Measurements from ENCODE around the gene BTBD2.

The BTBD2 gene

DNA sequence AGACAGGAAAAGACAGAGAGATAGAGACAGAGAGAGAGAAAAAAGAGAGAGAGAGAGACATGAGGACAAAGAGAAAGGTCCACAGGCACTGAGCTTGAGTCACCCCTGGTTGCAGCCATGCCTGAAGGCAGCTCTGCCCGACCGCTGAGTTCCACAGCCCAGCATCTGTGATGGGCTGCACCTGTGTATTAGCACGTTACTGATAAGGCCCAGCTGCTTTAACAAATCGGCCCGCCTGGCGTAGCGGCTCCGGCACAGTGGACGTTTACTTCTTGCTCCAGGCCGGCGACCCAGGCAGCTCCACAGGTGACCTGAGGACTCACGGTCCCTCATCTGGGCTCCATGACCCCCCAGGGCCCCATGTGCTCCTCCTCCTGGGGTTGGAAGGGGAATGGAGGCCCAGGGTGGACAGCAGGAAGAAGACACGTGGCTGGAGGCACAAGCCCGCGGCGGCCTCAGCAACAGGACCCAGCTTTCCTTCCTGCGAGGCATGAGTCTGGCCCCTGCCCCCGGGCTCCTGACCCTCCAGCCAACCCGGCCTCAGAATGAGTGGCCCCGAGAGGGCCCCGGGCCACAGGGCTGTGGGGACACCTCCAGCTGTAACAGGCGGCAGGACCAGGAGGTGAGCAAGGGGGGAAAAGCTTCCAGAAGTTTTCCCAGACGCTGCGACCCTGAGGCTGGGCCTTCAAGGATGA is 78.5 kb downstream of the BTBD2 start:
- Histone ChIP-seq H3K9me3 (ENCODE audit: control insufficient read depth, insufficient read depth, low read length) (no peaks in the 10 kb centered on the region), H3K9ac (ENCODE audit: low read depth, low read length) (no peak overlapping the region), H3K36me3 (ENCODE audit: insufficient read depth, low read length) (no peaks in the 10 kb centered on the region), H3K4me1 (ENCODE audit: insufficient read depth, low read length) (no peaks in the 10 kb centered on the region)

DNA sequence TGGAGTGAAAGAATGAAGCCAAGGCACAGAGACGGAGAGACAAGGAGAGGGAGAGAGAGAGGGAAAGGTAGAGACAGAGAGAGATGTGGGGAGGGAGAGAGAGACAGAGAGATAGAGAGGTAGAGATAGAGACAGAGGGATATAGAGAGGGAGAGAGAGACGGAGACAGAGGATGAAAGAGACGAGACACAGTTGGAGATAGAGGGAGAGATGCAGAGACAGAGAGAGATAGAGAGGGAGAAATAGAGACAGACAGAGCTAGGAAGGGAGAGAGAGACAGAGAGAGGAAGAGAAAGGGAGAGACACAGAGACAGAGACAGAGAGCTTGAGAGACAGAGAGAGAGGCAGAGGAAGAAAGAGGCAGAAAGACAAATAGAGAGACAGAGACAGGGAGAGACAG is 79.1 kb downstream of the BTBD2 start:
- Histone ChIP-seq H3K9me3 (ENCODE audit: control insufficient read depth, insufficient read depth, low read length) (no peaks in the 10 kb centered on the region), H3K4me1 (ENCODE audit: insufficient read depth, low read length) (no peaks in the 10 kb centered on the region), H3K9ac (ENCODE audit: low read depth, low read length) (no peak overlapping the region), H3K36me3 (ENCODE audit: insufficient read depth, low read length) (no peaks in the 10 kb centered on the region)

DNA sequence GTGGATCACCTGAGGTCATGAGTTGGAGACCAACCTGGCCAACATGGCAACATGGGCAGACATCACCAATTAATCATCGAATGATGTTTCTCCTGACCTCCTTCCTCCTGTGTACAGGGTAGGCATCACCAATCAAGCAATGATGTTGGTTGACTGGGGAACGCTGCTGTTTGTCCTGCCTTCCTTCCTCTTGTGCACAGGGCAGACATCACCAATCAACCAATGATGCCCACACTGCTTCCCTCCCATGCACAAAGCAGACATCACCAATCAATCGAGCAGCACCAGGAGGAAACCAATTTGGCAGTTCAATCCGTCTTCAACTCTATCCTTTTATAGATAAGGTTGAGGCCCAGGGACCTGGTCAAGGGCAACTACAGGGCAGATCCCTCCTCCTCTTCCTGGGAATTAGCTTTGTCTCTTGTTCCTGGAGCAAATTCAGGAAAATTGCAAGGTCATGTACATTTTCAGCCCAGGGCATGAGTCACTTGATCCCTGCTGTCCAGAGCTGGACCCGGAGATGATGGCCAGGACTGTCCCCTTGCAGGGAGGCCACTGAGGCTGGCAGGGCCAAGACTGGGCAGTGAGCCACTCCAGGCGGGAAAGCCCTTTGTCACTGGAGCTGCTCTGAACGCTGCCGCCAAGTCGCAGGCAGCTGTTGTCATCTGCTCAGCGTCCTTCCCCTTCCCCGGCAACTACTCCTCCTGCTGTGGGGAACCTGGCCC is 79.9 kb downstream of the BTBD2 start:
- Histone ChIP-seq H3K9me3 (ENCODE audit: control insufficient read depth, insufficient read depth, low read length) (no peaks in the 10 kb centered on the region), H3K36me3 (ENCODE audit: insufficient read depth, low read length) (no peaks in the 10 kb centered on the region), H3K9ac (ENCODE audit: low read depth, low read length) (no peak overlapping the region), H3K4me1 (ENCODE audit: insufficient read depth, low read length) (no peaks in the 10 kb centered on the region)

Measured in ES-I3 (cell line).